Muscle layer of duodenum (tissue), 2 donors: ENCODE measurements around the gene PALM.

Experiments
- H3K27ac ChIP-seq: one replicate; pipeline ENCODE4 v1.7.0; 2013; ENCODE audit warnings: mild to moderate bottlenecking, low read length
- H3K27me3 ChIP-seq: one replicate; pipeline ENCODE4 v1.7.0; 2013; ENCODE audit warnings: low read depth, mild to moderate bottlenecking, control low read depth, low read length
- H3K36me3 ChIP-seq, 2 donors: one replicate each; pipeline ENCODE4 v1.7.0; 2013; ENCODE audit warnings: low read length in 2 of 2, control low read depth in 1 of 2, mild to moderate bottlenecking in 1 of 2; ENCODE audit not compliant: insufficient read depth in 2 of 2, control insufficient read depth in 1 of 2
- H3K4me1 ChIP-seq, 2 donors: one replicate each; pipeline ENCODE4 v1.7.0; 2013; ENCODE audit warnings: low read length in 2 of 2, mild to moderate bottlenecking in 2 of 2, control low read depth in 1 of 2, moderate library complexity in 1 of 2; ENCODE audit not compliant: insufficient read depth in 2 of 2, control insufficient read depth in 1 of 2
- H3K4me3 ChIP-seq, 2 donors: one replicate each; pipeline ENCODE4 v1.7.0; 2013; ENCODE audit warnings: low read length in 2 of 2, low read depth in 1 of 2, mild to moderate bottlenecking in 1 of 2
- H3K9me3 ChIP-seq, 2 donors: one replicate each; pipeline ENCODE4 v1.7.0; 2013; ENCODE audit warnings: low read length in 2 of 2, control low read depth in 1 of 2, mild to moderate bottlenecking in 1 of 2; ENCODE audit not compliant: control insufficient read depth in 1 of 2
- donor health status: healthy.

PALM gene

DNA sequence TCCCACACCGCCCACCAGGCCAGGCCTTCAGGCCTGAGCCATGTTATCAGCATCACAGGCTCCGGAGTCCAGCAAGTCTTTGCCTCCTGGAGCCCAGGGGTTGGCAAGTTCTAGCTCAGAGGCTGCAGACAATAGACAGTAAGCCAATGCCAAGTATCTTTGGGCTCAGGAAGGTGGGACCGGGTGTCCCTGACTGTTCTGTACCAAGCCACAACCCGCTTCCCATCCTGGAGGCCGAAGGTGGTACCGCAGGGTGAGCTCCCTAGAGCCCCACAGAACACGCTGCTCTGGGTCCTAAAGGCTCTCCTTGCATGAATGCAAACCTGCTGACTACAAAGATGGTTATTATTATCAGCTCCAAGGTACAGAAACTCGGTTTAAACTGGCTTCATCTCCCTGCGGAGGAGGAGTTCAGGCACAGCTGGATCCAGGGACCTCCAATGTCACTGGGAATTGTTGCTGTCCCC, 38.1 kb upstream of the PALM start:
- Histone ChIP-seq H3K4me1 (peaks cover 0 to 8% of the 10 kb centered on the region in 2 donors), H3K27ac (no peak overlapping the region), H3K9me3 (no peaks in the 10 kb centered on the region), H3K36me3 (no peaks in the 10 kb centered on the region), H3K4me3 (no peak overlapping the region), H3K27me3 (no peaks in the 10 kb centered on the region)

DNA sequence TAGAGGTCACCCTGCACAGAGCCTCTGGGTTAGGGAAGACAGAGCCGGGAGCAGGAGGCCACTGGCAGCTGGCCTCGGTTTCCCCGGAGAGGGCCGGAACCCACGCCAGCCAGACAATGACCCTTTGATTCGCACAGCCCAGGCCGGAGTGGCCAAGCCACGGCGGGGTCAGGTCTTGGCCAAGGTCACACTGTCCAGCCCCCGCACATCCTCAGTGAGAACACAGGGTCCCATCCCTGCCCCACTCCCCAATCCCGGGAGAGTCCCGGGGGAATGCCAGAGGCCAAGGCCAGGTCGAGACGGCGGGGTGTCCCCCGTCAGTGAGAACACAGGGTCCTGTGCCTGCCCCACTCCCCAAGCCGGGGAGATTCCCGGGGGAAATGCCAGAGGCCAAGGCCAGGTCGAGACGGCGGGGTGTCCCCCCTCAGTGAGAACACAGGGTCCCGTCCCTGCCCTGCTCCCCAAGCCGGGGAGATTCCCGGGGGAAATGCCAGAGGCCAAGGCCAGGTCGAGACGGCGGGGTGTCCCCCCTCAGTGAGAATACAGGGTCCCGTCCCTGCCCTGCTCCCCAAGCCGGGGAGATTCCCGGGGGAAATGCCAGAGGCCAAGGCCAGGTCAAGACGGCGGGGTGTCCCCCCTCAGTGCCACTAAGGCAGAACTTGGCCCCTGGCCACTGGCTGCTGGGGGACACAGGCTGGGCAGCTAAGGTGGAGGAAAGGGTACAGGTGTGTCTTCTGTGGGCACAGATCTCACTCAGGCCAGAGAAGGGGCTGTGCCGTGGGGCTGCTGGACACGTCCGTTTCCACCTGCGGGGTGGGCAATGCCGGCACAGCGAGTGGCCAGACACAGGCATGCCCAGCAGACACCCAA, 34.2 kb upstream of the PALM start:
- Histone ChIP-seq H3K4me3 (peak overlapping the region in 1 of 2 donors; percentile 67), H3K36me3 (no peaks in the 10 kb centered on the region), H3K27ac (no peak overlapping the region), H3K27me3 (no peaks in the 10 kb centered on the region), H3K9me3 (no peaks in the 10 kb centered on the region), H3K4me1 (peaks cover 0 to 27% of the 10 kb centered on the region in 2 donors)

DNA sequence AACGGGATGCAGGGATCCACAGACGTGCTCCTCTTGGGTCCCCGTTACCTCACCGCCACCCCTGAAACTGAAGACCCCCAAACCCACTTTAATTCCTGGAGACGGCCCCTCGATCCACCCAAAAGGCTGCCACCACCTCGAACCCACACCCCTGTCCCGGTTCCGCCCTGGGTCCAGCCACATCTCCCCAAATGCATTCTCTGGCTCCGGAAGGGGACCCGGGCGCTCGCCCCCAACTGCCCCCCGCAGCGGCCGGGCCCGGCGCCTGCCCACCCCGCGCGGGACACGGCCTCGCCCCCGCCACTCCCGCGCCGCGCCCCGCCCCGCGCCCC, 32.8 kb upstream of the PALM start:
- H3K36me3 ChIP-seq = no peaks in the 10 kb centered on the region
- H3K27me3 ChIP-seq = no peaks in the 10 kb centered on the region
- no peaks in the 10 kb centered on the region for H3K9me3 ChIP-seq
- peak overlapping the region; percentile 2 for H3K27ac ChIP-seq
- H3K4me1 ChIP-seq = peaks cover 0 to 27% of the 10 kb centered on the region in 2 donors
- H3K4me3 ChIP-seq = peak overlapping the region in 1 of 2 donors; percentile 67

GRCh38 chr19:676339-677105, 32.2 kb upstream of the PALM start, which contains the start of gene FSTL3:
FSTL3 (plus strand) TSS chr19:676392; CDS start chr19:676424, 32 bp downstream.
- Histone ChIP-seq H3K4me3 (peak within 1 kb of the TSS; percentile 67 to 70), H3K27ac (peak within 1 kb of the TSS; percentile 91), H3K27me3 (no peaks in the 10 kb centered on the region), H3K4me1 (peaks cover 0 to 27% of the 10 kb centered on the region in 2 donors), H3K9me3 (no peaks in the 10 kb centered on the region), H3K36me3 (no peaks in the 10 kb centered on the region)

DNA sequence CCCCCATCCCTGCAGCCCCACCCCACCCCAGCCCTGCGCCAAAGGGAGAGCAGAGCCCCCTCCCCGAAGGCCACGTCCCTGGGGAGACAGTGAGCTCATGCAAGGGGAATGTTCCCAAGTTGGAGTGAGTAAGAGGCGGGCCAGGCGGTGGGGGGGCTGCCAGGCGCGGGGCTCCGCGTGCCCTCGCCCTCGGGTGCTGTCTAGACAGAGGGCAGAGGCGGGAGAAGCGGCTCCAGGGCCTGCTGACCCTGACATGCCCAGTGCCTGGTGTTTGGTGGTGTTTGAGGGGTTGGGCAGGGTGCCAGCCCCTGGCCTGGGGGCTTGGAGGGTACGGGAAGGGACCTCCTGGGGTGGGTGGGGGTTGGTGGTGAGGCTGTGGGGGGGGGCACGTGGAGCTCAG, 31.5 kb upstream of the PALM start:
- peaks cover 0 to 27% of the 10 kb centered on the region in 2 donors for H3K4me1 ChIP-seq
- peaks cover 0 to 6% of the 10 kb centered on the region in 2 donors for H3K36me3 ChIP-seq
- H3K9me3 ChIP-seq = no peaks in the 10 kb centered on the region
- H3K27me3 ChIP-seq = no peaks in the 10 kb centered on the region
- H3K4me3 ChIP-seq = peak overlapping the region; percentile 67 to 70
- H3K27ac ChIP-seq = peak overlapping the region; percentile 91

GRCh38 chr19:677601-678436, 30.9 kb upstream of the PALM start:
- Histone ChIP-seq H3K27me3 (no peaks in the 10 kb centered on the region), H3K27ac (peak overlapping the region; percentile 63), H3K9me3 (no peaks in the 10 kb centered on the region), H3K4me1 (peaks cover 0 to 27% of the 10 kb centered on the region in 2 donors), H3K36me3 (peaks cover 0 to 6% of the 10 kb centered on the region in 2 donors), H3K4me3 (peak overlapping the region; percentile 42 to 67)

- peaks cover 0 to 27% of the 10 kb centered on the region in 2 donors for H3K4me1 ChIP-seq
- no peaks in the 10 kb centered on the region for H3K27me3 ChIP-seq
- peak overlapping the region; percentile 37 to 61 for H3K4me3 ChIP-seq
- no peaks in the 10 kb centered on the region for H3K9me3 ChIP-seq
- peaks cover 0 to 6% of the 10 kb centered on the region in 2 donors for H3K36me3 ChIP-seq
- peak overlapping the region; percentile 60 for H3K27ac ChIP-seq
Observed at GRCh38 chr19:678791-679388, 29.8 kb upstream of the PALM start.

DNA sequence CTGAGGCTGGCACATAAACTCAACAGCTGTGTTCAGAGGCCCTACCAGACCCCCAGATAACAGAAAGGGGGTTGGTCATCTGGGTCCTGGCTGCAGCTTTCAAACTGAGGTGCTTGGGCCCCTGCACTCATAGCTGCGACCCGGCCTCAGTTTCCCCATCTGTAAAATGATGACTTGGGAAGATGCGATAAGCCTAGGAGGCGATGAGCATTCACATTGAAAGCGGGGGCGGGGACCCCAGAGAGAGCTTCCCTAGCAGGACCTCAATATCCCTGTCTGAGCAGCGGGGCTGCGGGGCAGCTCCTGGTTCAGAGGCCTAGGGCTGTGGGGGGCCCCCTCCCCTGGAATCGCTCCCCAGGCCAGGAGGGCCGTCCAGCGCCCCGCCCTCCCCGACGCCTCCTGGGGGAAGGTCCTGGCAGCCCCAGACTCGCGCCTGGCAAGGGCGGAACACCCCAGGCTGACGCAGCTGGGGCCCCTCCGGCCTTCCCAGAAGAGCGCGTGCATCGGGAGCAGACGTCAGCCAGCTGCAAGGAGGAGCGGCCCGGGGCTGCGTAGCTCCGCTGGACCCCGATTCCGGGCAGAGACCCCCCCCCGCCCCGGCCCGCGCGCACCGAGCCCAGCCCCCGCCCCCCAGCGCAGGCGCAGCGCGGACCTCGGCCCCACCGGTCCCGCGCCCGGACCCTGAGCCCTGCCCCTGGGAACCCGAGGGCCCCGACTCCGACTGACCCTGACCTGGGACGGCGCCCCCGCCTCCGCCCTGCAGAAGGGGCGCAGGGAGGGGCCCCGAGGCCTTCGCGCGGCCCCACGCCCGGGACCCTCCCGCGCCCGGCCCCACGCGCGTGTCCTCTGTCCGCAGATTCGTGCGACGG, 29.1 kb upstream of the PALM start:
- peak overlapping the region; percentile 37 to 61 for H3K4me3 ChIP-seq
- peaks cover 0 to 27% of the 10 kb centered on the region in 2 donors for H3K4me1 ChIP-seq
- peaks cover 0 to 6% of the 10 kb centered on the region in 2 donors for H3K36me3 ChIP-seq
- no peaks in the 10 kb centered on the region for H3K27me3 ChIP-seq
- peak overlapping the region; percentile 60 for H3K27ac ChIP-seq
- H3K9me3 ChIP-seq = no peaks in the 10 kb centered on the region

- H3K9me3 ChIP-seq = no peaks in the 10 kb centered on the region
- peaks cover 0 to 6% of the 10 kb centered on the region in 2 donors for H3K36me3 ChIP-seq
- H3K4me3 ChIP-seq = peak overlapping the region; percentile 26 to 61
- no peaks in the 10 kb centered on the region for H3K27me3 ChIP-seq
- peak overlapping the region; percentile 83 for H3K27ac ChIP-seq
- H3K4me1 ChIP-seq = peaks cover 0 to 21% of the 10 kb centered on the region in 2 donors
Observed at GRCh38 chr19:680287-681028, 28.3 kb upstream of the PALM start.
